ENCODE measurements around the gene PRRT3.

GRCh38 chr3:9916346-9916733 lies 35.9 kb downstream of the PRRT3 start:
- TF ChIP-seq CTCF (IDR thresholded peaks at IDR 0.05) (no peak), GATA2 (CRISPR knock-in tag; IDR thresholded peaks at IDR 0.05) (no peak), POLR2AphosphoS5 (IDR thresholded peaks at IDR 0.05; ENCODE audit: low read depth, low read length) (no peak), EZH2phosphoT487 (IDR thresholded peaks at IDR 0.05; ENCODE audit: borderline replicate concordance, low read depth) (no peak)

Data from SK-N-SH (cell line).